SK-N-MC (cell line): ENCODE measurements around the gene TGFBR3L.

ENCODE experiments used
- EZH2 ChIP-seq: fragments of 200-600 bp; sonication (generic); IDR thresholded peaks from one replicate; pipeline ENCODE4 v1.6.1; 2017; ENCODE audit warnings: antibody characterized with exemption
- FOXP2 ChIP-seq: optimal IDR thresholded peaks from 2 replicates; pipeline ENCODE3; 2011; ENCODE audit warnings: mild to moderate bottlenecking, moderate library complexity; ENCODE audit not compliant: insufficient read depth; ENCODE audit errors: extremely low read length, control extremely low read depth
- POLR2AphosphoS5 ChIP-seq: IDR thresholded peaks from 2 replicates; pipeline ENCODE4 v1.6.1; 2012; ENCODE audit warnings: mild to moderate bottlenecking, low read depth, low read length, borderline replicate concordance

- TF ChIP-seq EZH2 (no peak), POLR2AphosphoS5 (no peak), FOXP2 (no peak)
These were observed 48.1 kb upstream of the TGFBR3L start for GRCh38 chr19:7866399-7867091.
